OCI-LY1 (cell line): ENCODE results near the gene RPP25L.

Experiments used
- CTCF ChIP-seq: fragments of 200-600 bp; sonication (generic), shearing (Covaris generic); IDR thresholded peaks from 2 replicates; pipeline ENCODE4 v1.5.1; 2017; ENCODE audit warnings: mild to moderate bottlenecking, antibody characterized with exemption, low read length, moderate library complexity, mixed read lengths
- EZH2 ChIP-seq: fragments of 200-600 bp; sonication (generic), shearing (Covaris generic); IDR thresholded peaks from 2 replicates; pipeline ENCODE4 v1.8.0; 2017; ENCODE audit warnings: borderline replicate concordance, mixed run types, mild to moderate bottlenecking, antibody characterized with exemption, low read length, moderate library complexity, mixed read lengths

- TF ChIP-seq EZH2 (no peak), CTCF (no peak)
These were observed 5.7 kb downstream of the RPP25L start for GRCh38 chr9:34606190-34606589.
